Measurements from ENCODE around the gene SLC6A12.

Gene SLC6A12

DNA sequence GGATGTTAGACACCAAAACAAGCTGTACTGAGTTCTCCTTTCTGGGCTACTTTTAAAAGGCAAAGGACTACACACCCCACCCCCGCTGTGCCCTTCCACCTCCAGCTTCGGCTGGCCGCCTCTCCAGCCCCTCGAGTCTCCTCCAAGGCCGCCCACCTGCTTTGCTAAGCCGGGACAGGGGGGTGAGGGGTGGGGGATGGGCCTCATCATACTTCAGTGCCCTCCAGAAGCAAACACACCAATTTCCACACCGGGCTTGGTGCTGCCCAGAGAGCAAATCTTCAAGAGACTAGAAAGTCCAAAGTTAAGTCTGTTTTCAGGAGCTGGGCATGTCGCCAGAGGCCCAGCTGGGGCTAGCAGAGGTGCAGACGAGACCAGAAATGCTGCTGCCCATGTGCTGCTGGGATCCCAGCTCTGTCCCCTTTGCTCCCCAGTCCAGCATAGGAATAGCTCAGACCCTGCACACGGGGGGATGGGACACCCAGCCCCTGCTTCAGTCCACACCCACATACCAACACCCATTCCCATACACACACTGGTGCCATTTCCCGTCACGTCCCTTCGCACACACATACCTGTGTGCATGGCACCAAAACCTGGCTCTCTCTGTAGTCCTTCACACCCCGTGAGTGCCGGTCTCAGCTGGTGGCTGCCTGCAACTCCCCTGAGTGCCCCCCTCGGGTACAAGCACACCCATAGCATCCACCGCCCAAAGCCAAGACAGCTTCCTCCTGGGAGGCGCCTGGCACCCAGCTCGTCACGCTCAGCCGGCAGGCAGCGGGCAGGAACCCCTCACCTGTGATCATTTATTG is 1.0 kb downstream of the SLC6A12 start:
- no peak for DNase-seq

DNA sequence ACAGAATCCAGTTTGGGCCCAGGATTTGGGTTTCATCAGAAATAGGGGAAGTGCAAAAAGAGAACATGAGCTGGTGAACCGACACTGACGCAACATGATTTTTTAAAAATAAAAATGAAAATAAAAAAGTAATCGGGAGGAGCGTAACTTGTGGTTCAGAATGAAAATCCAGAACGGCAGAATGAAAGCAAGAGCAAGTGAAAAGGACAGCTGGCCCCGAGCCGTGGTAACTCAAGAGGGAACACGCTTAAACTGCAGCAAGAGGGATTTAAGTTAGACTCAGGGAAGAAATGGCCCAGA is 1.6 kb downstream of the SLC6A12 start:
- no peak for DNase-seq

DNA sequence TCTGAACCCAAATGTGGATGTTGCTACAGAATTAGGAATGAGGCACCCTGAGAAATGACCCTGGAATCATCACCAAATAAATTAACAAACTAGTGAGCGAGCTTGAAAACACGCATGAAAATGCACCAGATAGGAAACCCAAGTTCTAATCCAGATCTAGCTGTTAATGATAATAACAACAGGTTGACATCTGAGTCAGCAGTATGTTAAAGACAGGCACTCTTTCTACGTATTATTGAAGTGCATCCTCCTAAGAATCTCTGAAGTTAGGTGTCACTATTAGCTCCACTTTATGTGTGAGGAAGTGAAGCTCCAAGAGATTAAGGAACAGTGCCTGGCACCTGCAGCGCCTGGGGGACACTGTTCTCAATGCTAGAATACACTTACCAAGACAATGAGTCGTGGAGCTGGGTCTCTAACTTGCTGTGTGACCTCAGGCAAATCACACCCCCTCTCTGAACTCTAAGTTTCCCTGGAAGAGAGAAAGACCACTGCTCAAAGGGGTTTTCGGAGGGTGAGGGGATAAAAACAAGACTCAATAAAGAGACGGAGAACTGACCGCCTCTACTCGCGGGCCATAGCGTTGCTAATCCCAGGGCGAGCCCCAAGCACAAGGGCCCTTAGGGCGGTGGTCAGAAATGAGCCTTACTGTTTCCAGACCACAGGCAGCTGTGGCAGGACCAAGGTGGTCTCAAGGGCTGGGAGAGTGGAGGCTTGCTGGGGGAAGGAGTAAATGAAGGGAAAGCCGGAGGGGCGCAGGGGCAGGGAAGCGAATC is 2.1 kb downstream of the SLC6A12 start:
- DNase-seq, result no peak

DNA sequence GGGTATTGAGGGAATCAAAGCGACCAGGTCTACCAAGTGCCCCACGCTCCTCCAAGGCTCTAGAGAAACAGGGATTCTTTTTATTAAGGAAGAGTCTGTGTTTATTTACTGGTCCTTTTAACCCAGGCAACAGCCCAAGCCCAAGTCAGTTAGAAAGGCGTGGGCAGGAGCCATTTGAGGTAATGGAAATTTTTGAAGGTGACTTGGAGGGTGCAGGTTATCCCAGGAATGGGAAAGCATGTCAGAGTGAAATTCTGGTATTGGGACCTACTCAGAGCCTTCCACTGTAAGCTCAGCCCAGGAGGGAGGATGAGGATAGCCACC is 2.9 kb downstream of the SLC6A12 start:
- DNase-seq, result no peak

DNA sequence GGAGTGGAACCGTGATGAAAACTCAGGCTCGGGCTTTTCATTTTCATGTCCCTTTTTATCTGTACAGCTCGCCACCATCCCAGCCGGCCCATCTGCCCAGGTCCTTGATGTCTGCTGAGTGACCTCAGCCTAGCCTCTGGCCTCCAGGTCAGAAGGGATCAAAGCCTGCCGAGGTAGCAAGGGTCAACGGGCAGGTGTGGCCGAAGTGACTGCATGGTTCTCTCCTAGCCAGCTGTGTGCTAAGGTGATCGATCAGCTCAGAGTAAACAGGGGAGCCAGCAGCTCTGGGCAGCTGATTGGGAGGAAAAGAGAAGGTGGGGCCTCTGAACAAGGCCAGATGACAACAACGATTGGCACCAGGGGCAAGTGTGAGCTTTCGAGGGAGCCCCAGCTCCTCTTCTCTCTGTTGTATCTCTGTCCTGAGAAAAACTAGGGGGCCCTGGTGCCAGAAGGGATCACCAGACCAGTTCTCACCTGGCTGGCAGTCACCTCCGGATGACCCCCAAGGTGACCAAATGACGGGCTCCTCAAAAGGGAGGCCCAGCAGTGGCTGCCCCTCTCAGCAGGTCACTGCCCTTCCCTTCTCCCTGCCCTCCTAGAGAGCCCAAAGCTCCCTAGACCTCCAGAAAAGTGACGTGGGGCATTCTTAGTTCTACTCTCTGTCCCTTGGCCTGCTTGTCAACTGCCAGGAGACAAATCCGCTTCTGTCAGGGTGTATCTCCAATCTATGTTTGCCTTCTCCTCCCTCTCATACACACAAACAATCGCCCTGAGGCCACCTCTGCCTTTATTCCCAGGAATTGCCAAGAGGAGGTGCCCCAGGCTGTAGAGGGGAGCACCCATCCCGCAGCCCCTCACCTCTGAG is 3.4 kb downstream of the SLC6A12 start:
- DNase-seq, result no peak

DNA sequence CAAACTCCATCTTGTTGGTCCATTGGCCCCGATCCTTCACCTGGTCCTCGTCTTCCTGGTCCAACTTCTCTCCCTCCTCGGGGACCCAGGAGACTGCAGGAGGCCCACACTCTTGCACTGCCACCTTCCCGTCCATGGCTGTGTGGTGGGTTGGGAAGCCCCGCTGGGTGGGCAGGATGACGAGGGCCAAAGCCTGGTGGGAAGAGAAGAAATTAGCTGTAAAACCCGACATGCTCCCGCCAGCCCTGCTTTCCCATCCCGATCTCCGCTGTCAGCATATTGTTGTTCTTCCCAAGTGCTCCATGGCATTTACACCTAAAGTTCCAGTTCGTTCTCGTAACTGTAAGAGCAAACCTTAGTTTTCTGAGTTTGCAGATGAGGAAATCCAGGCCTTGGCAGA is 4.1 kb downstream of the SLC6A12 start:
- no peak for DNase-seq

DNA sequence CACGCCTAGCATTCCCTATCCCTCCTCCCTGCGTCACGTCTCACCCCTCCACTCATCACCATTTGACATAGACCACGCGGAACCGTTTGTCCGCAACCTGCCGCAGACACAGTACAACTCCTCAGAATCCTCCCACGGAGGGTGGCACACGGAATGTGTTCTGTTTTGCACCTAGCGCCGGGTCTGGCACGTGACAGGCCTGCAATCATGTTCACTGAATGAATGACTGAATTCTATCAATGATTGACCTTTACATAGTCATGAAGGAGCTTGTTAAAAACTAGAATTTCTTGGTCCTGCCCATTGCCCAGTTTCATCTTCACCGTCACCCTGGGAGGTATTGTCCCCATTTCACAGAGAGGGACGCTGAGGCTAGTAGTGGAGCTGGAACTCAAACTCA is 4.7 kb downstream of the SLC6A12 start:
- no peak for DNase-seq

DNA sequence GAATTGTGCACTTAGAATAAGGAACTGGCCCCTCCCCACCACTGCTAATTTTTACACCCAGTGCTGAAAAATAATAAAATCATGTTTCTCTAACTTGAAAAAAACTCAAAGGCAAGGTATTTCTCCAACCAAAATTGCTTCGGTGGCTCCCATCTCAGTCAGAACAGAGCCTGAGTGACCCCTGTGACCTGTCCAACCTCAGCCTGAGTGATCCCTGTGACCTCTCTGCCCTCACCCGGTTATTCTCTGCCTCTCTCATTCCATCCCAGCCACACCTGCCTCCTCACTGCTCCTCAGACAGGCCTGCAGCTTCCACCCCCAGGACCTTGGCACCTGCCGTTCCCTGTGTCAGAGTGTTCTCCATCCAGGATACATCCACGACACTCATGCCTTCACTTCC is 5.1 kb downstream of the SLC6A12 start:
- no peak for DNase-seq

DNA sequence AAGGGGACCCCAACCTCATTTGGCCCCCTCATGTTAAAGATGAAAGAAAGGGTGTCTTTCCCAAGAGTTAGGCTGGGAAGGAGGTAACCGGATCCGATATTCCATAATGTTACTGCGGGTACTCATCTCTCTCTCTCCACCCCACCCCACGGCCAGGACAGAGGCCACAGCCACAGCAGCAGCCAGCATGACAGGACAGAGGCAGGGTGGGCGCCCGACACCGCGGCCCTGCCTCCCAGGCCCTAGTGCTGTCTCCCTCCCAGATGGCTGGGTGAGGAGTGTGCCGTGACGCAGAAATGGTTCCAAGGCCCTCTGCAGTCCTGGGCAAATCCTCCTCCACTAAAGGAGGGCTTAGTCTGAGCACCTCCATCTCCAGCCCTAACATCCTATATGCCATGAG is 6.2 kb downstream of the SLC6A12 start:
- no peak for DNase-seq

DNA sequence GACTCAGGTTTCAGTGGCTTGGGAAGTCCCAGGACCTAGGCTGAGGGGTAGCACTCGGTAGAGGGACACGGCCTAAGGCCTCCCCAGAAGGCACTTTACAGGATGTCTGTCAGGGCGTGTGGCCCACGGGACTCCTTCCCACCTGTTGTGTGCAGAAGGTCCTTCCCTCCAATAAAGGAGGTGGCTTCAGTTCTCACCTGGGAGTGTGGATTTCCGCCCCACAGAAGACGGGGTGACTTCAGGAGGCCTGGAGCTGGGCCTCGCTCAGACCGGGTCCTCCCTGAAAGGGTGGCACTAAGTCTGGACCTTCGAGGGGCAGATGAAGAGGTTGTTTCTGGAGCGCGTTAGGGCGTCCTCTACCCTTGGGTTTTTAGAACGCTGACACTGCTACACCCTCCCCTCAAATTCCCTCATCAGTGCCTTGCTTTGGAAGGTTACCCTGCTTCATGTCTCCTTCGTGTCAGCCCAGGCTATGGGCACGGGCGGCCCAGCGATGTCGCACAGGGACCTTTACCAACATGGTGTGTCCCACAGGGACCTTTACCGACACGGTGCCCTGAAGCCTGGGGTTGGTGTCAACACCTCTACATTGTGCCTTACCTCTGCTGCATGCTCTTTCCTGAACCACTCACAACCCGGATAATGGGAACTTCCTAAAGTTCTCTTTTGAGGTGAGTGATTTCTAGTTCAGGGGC is 7.1 kb downstream of the SLC6A12 start:
- no peak for DNase-seq

DNA sequence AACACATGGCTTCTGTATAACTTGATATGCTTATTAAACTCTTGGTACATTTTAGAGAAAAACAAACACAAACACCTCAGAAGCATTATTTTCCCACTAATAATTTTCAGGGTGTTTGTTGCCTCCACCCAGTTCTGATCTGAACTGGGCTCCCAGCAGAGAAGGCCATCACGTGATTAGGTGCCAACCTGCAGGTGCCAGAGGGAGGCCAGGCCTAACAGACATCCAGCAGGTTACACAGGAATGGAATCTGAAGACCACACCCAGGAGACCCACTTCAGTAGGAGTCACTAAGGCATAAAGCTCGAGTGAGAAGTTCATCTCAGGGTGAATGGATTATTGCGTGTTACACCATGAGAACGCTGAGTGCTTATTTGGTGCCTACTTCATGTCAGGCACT is 8.9 kb downstream of the SLC6A12 start:
- DNase-seq, result no peak

DNA sequence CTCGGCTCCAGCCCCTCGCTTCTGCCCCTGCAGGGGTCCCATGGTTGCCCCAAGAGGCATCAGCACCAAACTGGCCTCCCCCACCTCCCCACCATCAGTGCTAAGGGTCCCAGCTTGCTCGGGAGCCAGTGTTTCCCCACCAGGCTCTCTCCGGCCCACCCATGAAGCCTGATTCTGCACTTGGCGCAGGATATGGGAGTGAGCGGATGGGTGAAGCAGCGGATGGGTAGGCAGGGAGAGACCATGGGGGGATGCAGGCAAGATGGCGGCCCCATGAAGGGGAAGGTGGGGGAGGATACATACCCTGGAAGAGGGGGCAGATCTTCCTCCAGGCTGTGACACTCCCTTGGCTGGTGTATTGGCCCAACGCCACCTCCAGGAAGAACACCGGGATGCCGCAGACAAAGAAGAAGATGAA is 9.7 kb downstream of the SLC6A12 start:
- DNase-seq, result no peak

DNA sequence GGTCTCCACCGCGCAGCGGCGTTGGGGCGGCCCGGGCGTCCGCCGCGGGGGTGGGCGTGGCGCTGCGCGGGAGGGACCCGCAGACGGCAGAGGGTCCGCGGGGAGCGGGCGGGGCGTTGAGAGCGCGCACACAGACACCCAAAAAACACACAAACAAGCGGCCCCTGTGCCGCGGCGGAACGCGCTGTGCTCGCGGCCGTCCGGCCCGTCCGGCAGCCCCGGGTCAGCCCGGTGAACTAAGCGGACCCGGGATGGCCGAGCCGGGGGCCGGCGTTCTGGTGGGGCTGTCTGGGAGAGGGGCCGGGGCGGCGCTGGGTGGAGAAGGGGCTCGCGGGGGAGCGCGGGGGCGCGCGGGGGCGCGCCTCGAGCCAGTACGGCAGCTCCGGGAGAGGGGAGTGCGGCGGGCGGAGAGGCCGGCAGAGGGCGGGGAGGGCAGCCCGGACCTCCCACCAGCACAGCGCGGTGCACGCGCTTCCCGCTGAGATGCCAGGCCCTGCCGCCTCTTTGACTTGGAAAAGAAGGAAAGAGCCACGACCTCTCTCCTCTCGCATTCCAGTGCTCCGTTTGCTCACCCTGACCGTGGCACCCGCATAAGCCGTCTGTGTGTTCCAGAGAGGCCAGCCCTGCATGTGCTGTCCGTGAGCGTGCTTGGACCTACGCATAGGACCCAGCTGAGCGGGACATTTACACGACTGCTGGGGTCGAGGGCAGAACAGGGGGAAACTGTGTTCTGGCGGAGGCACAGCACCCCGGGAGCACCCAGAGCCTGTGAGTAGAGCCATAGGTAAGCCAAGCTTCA is 10.3 kb downstream of the SLC6A12 start:
- no peak for DNase-seq

DNA sequence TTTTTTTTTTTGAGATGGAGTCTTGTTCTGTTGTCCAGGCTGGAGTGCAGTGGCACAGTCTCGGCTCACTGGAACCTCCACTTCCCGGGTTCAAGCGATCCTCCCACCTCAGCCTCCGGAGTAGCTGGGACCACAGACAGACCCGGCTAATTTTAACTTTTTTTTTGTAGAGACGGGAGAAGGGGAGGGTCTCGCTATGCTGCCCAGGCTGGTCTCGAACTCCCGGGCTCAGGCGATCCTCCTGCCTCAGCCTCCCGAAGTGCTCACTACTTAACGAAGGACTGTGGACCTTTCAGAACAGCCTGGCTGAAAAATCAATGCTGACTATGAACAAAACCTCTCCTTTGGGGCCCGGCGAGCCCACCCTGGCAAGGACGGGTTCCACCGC is 10.9 kb downstream of the SLC6A12 start:
- no peak for DNase-seq

DNA sequence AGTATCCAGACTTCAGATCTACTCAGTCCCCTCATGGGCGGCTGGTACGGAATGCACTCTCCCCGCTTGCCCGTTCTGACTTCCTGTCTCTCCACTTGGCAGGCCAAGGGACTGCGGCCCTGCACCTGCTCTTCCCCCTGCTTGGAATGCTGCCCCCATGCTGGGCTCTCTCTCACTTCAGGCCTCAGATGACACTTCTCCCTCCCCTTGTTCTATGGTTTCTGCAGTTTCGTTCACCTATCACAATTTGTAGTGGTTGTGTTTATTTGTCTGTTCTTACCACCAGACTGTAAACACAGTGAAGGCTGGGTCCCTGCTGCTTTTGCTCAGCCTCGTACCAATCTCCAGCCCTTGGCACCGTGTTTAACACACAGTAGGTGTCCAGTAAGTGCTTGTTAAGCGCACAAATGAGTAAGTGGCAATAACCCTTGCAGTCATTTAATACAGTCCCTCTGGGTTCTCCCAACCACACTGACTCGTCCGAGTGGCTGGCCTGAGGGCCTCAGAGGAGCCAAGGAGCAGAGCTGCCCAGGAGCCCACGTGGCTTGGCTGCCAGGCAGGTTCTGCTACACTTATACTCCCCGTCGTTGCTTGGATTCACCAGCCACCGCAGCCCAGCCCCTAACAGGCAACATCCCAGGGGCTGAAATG is 11.8 kb downstream of the SLC6A12 start:
- DNase-seq, result no peak

DNA sequence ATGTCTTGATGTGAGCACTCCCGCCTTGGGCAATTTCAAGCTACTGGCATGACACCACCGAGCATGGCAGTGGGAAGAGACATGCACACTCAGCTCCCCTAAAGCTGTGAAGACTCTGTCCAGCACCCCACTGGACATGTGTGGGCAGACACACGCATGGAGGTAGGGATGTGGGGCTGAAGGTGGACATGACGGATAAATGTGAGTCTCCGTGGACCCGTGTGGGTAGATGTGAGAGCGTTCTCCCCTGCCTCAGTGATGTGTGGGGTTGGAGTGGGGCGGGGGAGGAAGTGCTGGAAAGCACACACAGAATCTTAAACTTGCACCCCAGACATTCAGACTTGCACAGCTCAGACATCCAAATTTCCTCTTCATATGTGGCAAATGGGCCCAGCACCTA is 12.6 kb downstream of the SLC6A12 start:
- DNase-seq, result no peak

DNA sequence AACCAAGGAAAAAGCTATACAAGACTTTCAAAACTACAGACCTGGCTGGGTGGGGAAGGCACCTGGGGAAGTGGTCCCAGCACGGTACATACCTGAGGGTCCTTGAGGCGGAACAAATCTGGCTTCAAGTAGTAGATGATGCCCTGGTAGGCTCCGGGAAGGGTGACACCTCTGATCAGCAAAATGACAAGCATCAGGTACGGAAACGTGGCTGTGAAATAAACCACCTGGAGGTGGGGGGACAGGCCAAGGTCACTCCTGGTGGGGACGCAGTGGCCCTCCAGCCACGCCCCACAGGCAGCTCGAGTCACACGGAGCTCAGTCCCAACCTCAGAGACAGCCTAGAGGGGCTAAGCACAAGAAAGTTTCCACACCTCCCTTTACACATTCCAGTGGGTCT is 15.3 kb downstream of the SLC6A12 start:
- no peak for DNase-seq

DNA sequence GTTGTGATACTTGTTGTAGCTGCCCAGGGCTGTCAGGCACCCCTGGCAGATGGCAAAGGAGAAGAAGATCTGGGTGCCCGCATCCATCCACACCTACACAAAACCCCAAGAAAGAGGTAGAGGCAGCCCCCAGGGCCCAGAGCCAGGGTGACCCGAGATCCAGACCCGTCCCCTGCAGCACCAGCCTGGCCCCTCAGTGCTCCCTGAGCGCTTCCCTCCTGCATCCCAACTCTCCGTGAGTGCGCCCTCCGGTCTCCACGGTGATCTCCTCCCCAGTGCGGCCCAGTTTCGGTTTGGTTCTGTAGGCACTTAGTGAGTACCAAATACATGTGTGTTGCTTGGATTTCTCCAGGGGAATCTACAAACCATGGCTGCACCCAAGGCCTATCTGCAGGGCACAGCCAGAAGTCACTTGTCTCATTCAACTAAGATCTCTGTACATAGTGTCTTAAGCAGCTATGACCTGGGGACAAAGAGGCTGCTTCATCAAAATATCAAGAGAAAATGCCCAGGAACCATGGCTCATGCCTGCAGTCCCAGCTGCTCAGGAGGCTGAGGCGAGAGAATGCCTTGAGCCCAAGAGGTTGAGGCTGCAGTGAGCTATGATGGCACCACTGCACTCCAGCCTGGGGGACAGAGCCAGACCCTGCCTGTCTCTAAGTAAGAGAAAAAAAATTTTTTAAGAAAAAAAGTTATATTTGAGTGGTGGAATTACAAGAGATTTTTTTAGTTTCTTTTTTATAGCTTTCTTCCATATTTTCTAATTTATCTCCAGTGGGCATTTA is 15.9 kb downstream of the SLC6A12 start:
- DNase-seq, result no peak

DNA sequence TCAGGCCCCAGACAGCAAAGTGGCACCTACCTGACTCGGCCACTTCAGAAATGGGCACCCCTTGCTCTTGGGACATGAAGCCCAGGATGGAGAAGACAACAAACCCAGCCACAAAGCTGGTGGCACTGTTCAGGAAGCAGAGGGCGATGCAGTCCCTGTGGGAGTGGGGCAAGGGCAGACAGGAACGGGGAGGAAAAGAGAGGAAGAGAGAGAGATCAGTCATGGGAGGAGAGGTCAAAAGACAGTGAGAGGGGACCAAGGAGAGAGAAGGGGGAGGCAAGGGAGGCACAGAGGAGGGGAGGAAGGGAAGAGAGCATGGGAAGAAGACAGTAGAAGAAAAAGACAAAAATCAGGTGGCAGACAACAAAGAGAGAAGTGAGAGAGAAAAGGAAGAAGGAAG is 16.6 kb downstream of the SLC6A12 start:
- no peak for DNase-seq

DNA sequence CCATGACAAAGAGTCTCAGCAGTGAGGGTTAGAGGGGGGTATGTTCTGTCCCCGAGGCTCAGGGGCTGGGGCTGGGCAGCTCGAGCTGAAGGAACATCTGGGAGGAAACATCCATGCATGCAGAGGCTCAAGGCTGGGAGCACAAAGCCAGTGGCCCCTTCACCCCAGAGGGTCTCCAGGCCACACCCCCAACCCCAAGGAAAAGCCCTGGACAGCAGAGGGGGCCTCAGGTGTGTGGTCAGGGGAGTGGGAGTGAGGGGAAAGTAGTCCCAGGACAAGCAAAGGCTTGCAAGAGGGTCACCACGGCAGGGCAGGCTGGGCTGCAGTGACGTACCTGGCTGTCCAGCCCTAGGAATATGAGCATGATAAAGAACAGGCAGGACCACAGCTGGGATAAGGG is 17.5 kb downstream of the SLC6A12 start:
- DNase-seq, result no peak

DNA sequence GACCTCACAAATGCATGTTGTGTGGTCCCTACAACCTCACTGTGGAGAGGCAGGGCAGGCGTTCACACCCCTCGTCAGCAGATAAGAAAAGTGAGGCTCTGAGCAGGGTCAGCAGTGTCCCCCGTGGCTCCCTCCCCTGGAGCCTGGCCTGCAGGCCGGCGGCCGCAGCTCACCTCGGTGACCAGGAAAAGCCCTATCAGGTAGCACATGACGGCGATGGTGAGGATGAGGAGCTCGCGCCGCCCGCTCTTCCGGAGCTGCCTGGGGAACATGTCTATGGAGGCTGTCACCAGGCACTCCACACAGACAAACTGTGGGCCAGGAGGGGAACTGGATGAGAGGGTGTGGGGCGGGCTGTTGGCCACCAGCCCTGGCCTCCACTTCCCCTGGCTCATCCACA is 18.0 kb downstream of the SLC6A12 start:
- DNase-seq, result no peak
